ENCODE measurements around the gene SLC36A3. TPM values are rescaled to one million over a fixed set of nuclear protein-coding genes. Genes with fewer than 3 reads are reported as not detected.
"Not testable (repeated sequence)": the region's sequence is repeated elsewhere in the genome, so short reads cannot be mapped to it uniquely, and the experiment has no call there.

SLC36A3 gene
- total and polyA plus RNA-seq, 11 donors: not detected

- DNase-seq (no peak), ATAC-seq (no peak)
- intact Hi-C loops (cut with DNase I): no loop called here
- Histone ChIP-seq H3K4me3 (no peak overlapping the region), H3K4me1 (peaks cover 0 to 67% (median 22%) of the 10 kb centered on the region in 12 donors), H3K27ac (no peak overlapping the region), H3K27me3 (no peaks in the 10 kb centered on the region), H3K9me3 (no peaks in the 10 kb centered on the region), H3K36me3 (peaks cover 0 to 11% (median 9%) of the 10 kb centered on the region in 9 donors)
- 91 to 98% (median 97%) methylated on average over 3 of the region's 3 CpGs for WGBS, 4 donors
- TF ChIP-seq CTCF (IDR thresholded peaks at IDR 0.05) (no peak), POLR2A (IDR thresholded peaks at IDR 0.05) (no peak)
These were observed 47.8 kb downstream of the SLC36A3 start for GRCh38 chr5:151255621-151256286.

- Histone ChIP-seq H3K27ac (peak overlapping the region in 1 of 12 donors; percentile 91), H3K4me3 (peak overlapping the region in 1 of 12 donors; percentile 85), H3K4me1 (peaks cover 0 to 67% (median 22%) of the 10 kb centered on the region in 12 donors)
- H3K9me3 ChIP-seq; DNase-seq; H3K36me3 ChIP-seq; H3K27me3 ChIP-seq; ATAC-seq; intact Hi-C loops (cut with DNase I): not testable (repeated sequence)
- WGBS, 4 donors: 91 to 99% (median 98%) methylated on average over 5 of the region's 5 CpGs
These were observed 48.6 kb downstream of the SLC36A3 start for GRCh38 chr5:151254990-151255389.

- 77 to 90% (median 78%) methylated on average over 1 of the region's 1 CpG for WGBS, 4 donors
- peak overlapping the region in 7 of 12 donors; percentile 64 to 89 (median 85) for H3K4me3 ChIP-seq
- H3K27ac ChIP-seq: peak overlapping the region in 1 of 12 donors; percentile 91
- DNase-seq (no peak), ATAC-seq (no peak)
- intact Hi-C loops (cut with DNase I): no loop called here
- H3K36me3 ChIP-seq: no peaks in the 10 kb centered on the region
- no peaks in the 10 kb centered on the region for H3K9me3 ChIP-seq
- no peak for TF ChIP-seq POLR2A (IDR thresholded peaks at IDR 0.05)
- no peak for TF ChIP-seq CTCF (IDR thresholded peaks at IDR 0.05)
- H3K4me1 ChIP-seq: peaks cover 0 to 67% (median 22%) of the 10 kb centered on the region in 12 donors
- H3K27me3 ChIP-seq: no peaks in the 10 kb centered on the region
These were observed 49.0 kb downstream of the SLC36A3 start for GRCh38 chr5:151254556-151254955.

- Histone ChIP-seq H3K9me3 (no peaks in the 10 kb centered on the region), H3K27me3 (no peaks in the 10 kb centered on the region), H3K4me3 (peak overlapping the region; percentile 54 to 89 (median 76)), H3K27ac (peak overlapping the region in 11 of 12 donors; percentile 62 to 91 (median 80)), H3K36me3 (no peaks in the 10 kb centered on the region), H3K4me1 (peaks cover 0 to 60% (median 22%) of the 10 kb centered on the region in 12 donors)
- intact Hi-C loops (cut with DNase I): no loop called here
- no peak for DNase-seq
- 20 to 23% (median 22%) methylated on average over 5 of the region's 5 CpGs for WGBS, 4 donors
- TF ChIP-seq POLR2A (IDR thresholded peaks at IDR 0.05): no peak
- TF ChIP-seq CTCF (IDR thresholded peaks at IDR 0.05): no peak
- no peak for ATAC-seq
These were observed 50.0 kb downstream of the SLC36A3 start for GRCh38 chr5:151253605-151253950.

All from heart left ventricle (tissue), 16 donors.